Testis (tissue), 2 donors: ENCODE data around the gene ZSCAN2.

Experiments
- CTCF ChIP-seq, 3 experiments: fragments of 450-650 bp in 2 of 3; fragments of 200-600 bp in 1 of 3; sonication (generic) in 1 of 3; IDR thresholded peaks; one replicate each; pipeline ENCODE4 v1.5.1; 2016 to 2019; ENCODE audit warnings: antibody characterized with exemption in 3 of 3, mild to moderate bottlenecking in 2 of 3, moderate library complexity in 1 of 3
- POLR2A ChIP-seq: fragments of 450-650 bp; IDR thresholded peaks from one replicate; pipeline ENCODE4 v1.6.1; 2017; ENCODE audit warnings: antibody characterized with exemption, mild to moderate bottlenecking, moderate library complexity

DNA sequence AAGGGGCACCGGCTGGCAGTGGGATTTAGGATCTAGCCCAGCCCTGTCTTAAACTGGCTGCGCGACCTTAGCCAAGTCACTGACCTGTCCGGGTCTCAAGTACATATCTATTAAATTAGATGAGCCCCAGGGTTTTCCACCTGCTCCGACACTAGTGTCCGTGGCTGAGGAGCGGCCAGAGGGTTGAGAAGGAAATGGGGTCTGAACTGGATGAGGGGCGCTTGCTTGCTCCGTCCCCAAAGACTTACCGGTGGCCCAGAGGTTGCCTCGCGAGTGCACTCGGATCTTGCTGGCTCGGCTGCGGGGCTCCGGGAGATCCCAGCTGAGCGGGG, 56.9 kb downstream of the ZSCAN2 start:
- no peak for TF ChIP-seq CTCF (IDR thresholded peaks at IDR 0.05)
- TF ChIP-seq POLR2A, result no peak
